Measurements from ENCODE around the gene VTI1B.

The VTI1B gene

GRCh38 chr14:67675219-67675582 lies 769 bp upstream of the VTI1B start:
- DNase-seq = no peak

GRCh38 chr14:67674139-67674479 lies 323 bp downstream of the VTI1B start:
- peak; percentile 18 to 50 for DNase-seq

- DNase-seq = no peak
Measured at GRCh38 chr14:67673451-67673850, 981 bp downstream of the VTI1B start.

GRCh38 chr14:67668559-67668958 lies 5.9 kb downstream of the VTI1B start:
- peak; percentile 17 to 47 for DNase-seq

GRCh38 chr14:67666750-67667449 lies 7.5 kb downstream of the VTI1B start:
- DNase-seq = peak; percentile 49 to 70

GRCh38 chr14:67665868-67666267 lies 8.6 kb downstream of the VTI1B start:
- DNase-seq = no peak

- no peak for DNase-seq
Measured at GRCh38 chr14:67663633-67664032, 10.8 kb downstream of the VTI1B start.

GRCh38 chr14:67653651-67654280 lies 20.7 kb downstream of the VTI1B start:
- DNase-seq = no peak

- DNase-seq = no peak
Measured at GRCh38 chr14:67652189-67652588, 22.2 kb downstream of the VTI1B start.

- DNase-seq = no peak
Measured at GRCh38 chr14:67650694-67651093, 23.7 kb downstream of the VTI1B start.

- DNase-seq = no peak
Measured at GRCh38 chr14:67650151-67650550, 24.3 kb downstream of the VTI1B start.

- DNase-seq = no peak
Measured at GRCh38 chr14:67646131-67646530, 28.3 kb downstream of the VTI1B start.

- no peak for DNase-seq
Measured at GRCh38 chr14:67645414-67645813, 29.0 kb downstream of the VTI1B start.

GRCh38 chr14:67644428-67644827 lies 30.0 kb downstream of the VTI1B start:
- no peak for DNase-seq

- no peak for DNase-seq
Measured at GRCh38 chr14:67643713-67644112, 30.7 kb downstream of the VTI1B start.

GRCh38 chr14:67641902-67642749 lies 32.3 kb downstream of the VTI1B start:
- no peak for DNase-seq

- no peak for DNase-seq
Measured at GRCh38 chr14:67641480-67641879, 33.0 kb downstream of the VTI1B start.

- DNase-seq = no peak
Measured at GRCh38 chr14:67638642-67639041, 35.8 kb downstream of the VTI1B start.

- no peak for DNase-seq
Measured at GRCh38 chr14:67636361-67636919, 38.0 kb downstream of the VTI1B start.

GRCh38 chr14:67633451-67634147 lies 40.8 kb downstream of the VTI1B start:
- DNase-seq = no peak

- no peak for DNase-seq
Measured at GRCh38 chr14:67630938-67631337, 43.5 kb downstream of the VTI1B start.

GRCh38 chr14:67630186-67630585 lies 44.2 kb downstream of the VTI1B start:
- no peak for DNase-seq

GRCh38 chr14:67627519-67627918 lies 46.9 kb downstream of the VTI1B start:
- DNase-seq = no peak
